GM19455 (cell line): ENCODE measurements around the gene THADA.

Experiments
- ATAC-seq: cut with Tn5 transposase; IDR thresholded peaks from one replicate; pipeline ENCODE4 v1.9.1; 2021; ENCODE audit not compliant: unreplicated experiment

Gene THADA

DNA sequence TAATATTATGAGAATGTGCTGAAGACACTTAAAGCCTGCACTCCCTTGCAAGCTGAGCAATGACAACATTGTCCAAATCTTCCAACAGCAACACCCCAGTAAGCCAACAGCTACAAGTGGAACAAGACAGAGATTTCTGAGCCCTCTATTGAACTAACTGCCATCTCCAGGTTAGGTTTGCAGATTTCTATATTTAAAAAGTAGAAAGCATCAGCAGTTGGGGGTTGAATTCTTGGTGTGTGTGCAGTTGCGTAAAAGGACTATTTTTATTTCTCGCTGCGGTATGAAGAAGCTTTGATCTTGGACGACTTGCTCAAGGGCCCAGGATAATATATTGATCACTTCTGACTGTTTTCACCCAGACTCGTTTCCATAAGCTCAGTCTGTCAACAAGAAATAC is 263.2 kb downstream of the THADA start:
- ATAC-seq, result no peak

DNA sequence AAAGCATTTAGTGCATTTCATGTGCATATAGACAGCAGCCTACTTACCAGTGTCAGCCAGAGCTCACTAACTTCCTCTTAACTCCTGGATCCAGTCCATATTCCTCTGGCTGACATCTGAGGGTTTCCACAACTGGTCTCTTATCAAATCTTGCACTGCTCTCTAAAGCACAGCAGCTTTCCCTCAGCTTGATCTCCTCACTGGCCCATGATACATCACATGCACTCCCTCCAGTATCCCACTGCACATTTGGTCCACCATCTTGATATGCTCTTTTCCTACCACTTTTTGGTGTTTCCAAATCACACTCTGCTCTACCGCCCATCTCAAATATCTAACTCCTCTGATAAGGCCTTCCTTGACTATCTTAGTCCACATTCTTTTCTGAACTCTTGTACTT is 264.4 kb downstream of the THADA start:
- no peak for ATAC-seq

DNA sequence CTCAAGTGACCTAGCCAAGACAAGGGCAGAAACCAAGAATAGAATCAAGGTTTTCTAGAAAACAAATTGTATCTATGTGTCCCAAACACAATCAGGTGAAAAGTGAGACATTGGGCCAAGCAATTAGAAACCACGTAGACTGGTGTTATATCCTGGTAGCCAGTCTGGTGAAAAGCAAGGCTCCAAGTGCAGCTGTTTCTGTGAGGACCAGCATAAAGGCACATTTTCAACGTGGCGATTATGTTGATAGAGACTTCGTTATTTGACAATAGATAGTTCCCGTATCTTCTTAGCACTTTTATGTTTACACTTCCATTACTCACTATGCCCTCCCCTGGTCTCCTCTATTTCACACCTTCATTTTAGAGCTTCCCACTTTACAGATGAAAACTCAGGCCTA is 266.2 kb downstream of the THADA start:
- ATAC-seq, result no peak

GRCh38 chr2:43328832-43329231 is 267.0 kb downstream of the THADA start:
- no peak for ATAC-seq

- no peak for ATAC-seq
Measured at GRCh38 chr2:43328133-43328532, 267.7 kb downstream of the THADA start.

DNA sequence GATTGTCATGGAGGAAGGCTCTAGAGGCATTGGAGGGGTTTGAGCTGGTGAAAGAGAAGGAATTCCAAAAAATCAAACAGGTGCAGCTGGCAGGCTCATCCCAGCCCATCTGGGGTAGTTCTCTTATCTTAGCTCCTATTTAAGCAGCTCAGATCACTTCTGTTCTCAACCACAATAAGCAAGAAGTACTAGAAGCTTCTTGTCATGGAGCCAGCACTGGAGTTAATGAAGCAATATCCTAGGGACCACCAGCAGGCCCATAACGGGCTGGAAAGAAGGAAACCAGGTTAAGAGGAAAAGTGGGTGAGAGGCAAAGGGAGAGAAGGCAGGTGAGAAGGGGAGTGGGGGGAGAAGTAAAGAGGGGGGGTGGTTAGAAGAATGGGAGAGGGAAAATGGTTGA is 268.7 kb downstream of the THADA start:
- ATAC-seq, result no peak

GRCh38 chr2:43326101-43326825 is 269.6 kb downstream of the THADA start:
- ATAC-seq, result no peak

GRCh38 chr2:43325107-43325811 is 270.6 kb downstream of the THADA start:
- no peak for ATAC-seq

DNA sequence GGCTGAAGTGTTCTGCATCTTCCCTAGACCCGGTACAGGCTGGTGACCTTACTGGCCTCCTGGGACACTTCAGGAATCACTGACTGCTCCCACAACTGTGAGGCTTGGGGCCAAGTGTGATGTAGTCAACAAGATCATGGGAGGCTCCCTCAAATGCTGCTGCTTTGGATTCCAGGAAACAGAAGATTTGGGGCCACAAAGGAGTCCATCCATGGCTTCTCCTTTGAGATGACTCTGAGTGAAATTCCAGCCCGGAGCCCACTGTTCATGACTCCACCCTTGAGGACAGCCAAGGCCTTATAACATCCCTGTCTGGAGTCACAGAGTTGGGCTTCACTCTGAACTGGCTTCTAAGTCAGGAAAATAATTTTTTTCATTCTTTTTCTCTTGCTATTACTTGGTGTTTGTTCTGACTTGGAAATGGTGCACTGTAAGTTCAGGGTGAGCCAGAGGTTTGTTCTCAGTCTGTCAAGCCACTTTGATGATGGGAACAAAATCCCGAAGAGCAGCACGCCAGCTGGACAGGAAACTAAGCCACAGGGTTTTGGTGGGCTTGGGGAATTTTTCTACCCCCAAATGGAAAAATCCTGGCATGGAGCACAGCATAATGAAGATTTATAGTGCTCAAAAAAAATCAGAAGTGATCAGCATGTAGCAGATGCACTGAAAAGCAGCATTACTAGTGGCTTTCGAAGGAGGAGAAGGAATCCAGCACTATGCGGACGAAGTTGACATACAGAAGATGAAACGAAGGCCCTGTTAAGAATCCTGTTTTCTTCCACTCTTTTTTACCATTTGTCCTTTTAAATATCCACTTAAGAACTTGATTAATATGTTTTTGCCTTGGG is 271.4 kb downstream of the THADA start:
- no peak for ATAC-seq

- ATAC-seq, result no peak
Measured at GRCh38 chr2:43323857-43324256, 272.0 kb downstream of the THADA start.

DNA sequence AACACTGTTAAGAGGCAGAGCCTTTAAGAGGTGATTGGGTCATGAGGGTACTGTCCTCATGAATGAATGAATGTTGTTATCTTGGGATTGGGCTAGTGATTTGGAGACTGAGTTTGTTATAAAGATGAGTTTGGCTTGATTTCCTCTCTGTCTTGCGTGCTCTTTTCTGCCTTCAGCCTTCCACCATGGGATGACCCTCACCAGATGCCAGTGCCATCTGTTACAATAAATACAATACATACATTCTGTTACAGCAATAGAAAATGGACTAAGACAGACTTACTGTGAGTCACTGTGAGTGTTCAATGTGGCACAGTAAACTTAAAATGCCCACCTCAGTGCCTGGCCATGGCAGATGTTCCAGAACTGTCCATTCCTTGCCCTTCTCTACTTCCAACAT is 274.4 kb downstream of the THADA start:
- no peak for ATAC-seq

DNA sequence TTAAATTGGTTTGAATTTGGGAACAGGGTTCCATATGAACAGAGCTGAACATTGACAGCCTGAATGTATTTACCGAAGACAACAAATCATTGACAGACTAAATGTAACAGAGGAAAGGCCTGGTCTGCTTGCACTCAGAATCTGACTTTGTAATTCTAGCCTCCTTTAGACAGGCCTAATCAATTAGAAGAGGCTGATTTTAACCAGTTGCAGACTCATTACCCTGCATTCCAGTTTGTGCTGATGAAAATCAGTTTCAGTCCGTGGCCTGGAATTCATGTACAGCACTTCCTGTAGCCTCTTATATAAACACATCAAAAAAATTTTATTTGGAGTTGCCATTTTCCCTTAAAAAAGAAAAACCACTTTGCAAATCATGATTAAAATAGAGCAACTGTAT is 276.3 kb downstream of the THADA start:
- no peak for ATAC-seq

- no peak for ATAC-seq
Measured at GRCh38 chr2:43318791-43319190, 277.0 kb downstream of the THADA start.

DNA sequence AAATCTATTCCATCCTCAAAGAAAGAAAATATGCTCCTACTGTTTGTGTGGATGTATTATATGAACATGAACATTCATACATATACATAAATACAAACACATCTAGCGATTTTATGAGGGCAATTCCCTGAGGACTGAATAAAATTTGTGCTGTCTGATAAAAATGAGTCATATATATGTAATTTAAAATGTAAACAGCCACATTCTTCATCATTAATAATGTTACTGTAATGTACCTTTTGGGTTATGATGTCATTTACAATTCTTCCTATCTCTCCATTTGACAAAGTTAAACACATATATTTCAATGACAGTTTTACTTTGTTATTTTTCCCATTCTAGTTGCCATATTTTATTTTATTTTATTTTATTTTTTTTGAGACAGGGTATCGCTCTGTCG is 278.2 kb downstream of the THADA start:
- no peak for ATAC-seq

GRCh38 chr2:43317194-43317593 is 278.6 kb downstream of the THADA start:
- no peak for ATAC-seq

DNA sequence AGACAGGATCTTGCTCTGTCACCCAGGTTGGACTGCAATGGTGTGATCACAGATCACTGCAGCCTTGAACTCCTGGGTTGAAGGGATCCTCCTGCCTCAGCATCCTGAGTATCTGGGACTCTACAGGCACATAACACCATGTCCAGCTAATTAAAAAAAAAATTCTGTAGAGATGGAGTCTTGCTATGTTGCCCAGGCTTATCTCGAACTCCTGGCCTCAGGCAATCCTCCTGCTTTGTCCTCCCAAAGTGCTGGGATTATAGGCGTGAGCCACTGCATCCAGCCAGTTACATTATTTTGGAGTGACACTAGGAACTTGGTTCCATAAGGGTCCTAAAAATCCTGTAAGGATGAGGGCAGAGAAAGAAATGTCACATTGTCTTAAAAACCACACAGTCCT is 280.4 kb downstream of the THADA start:
- no peak for ATAC-seq

GRCh38 chr2:43314299-43314927 is 281.4 kb downstream of the THADA start:
- no peak for ATAC-seq

DNA sequence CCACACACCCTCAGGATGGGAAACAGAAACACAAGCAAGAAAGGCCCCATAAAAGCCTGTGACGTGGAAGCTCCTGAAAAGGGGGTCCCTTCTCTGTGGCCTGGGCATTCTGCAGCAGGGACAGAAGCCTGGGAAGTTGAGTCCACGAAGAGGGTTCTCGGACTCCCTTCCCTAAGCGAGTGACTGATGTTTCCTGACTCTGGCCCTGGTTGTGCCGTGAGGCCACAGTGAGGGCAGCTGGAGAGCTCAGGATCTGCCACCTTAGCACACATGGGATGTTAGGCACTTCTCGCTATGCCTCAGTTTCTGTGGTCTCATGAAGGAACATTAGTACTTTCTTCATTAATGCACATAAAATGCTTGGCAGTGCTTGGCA is 282.2 kb downstream of the THADA start:
- no peak for ATAC-seq

GRCh38 chr2:43312755-43313641 is 282.8 kb downstream of the THADA start:
- no peak for ATAC-seq

DNA sequence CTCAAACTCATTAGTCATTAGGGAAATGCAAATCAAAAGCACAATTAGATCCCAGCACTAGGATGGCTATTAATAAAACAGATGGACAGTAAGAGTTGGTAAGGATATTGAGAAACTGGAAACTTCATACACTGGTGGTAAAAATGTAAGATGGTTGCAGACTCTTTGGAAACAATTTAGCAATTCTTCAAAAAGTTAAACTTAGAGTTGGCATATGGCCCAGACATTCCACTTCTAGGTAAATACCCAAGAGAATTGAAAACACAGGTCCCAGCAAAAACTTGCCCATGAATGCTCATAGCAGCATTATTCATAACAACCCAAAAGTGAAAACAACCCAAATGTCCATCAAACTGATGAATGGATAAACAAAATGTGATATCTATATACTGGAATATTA is 284.6 kb downstream of the THADA start:
- ATAC-seq, result no peak
